Keratinocyte (primary cell): ENCODE measurements around the gene GLRX5. TPM values are rescaled to one million over a fixed set of nuclear protein-coding genes. Genes with fewer than 3 reads are reported as not detected.

Experiments
- DNase-seq: peaks from one replicate; pipeline ENCODE4 v3.0.0-alpha.2; 2011; ENCODE audit warnings: low read depth, missing footprints, low spot score
- FAIRE-seq: peaks from 2 replicates; lab custom pipeline; 2011; peaks lifted over from hg19 to GRCh38; lab: Jason Lieb, UNC
- H2AFZ ChIP-seq: 2 replicates; pipeline ENCODE4 v1.6.0; 2012; ENCODE audit warnings: low read length, control low read depth, inconsistent platforms; ENCODE audit not compliant: control insufficient read depth
- H3K27ac ChIP-seq: 2 replicates; pipeline ENCODE4 v1.5.1; 2011; ENCODE audit warnings: low read length; ENCODE audit not compliant: control insufficient read depth, insufficient read depth
- H3K27me3 ChIP-seq: 3 replicates; pipeline ENCODE4 v1.6.0; 2011; ENCODE audit warnings: low read length; ENCODE audit not compliant: control insufficient read depth, insufficient read depth; ENCODE audit errors: extremely low read depth
- H3K36me3 ChIP-seq, 2 experiments: 2 replicates in 1 of 2; 3 replicates in 1 of 2; pipeline ENCODE4 v1.5.1; 2011; ENCODE audit warnings: low read length in 2 of 2, mild to moderate bottlenecking in 1 of 2; ENCODE audit not compliant: control insufficient read depth in 2 of 2, insufficient read depth in 2 of 2; ENCODE audit errors: extremely low read depth in 1 of 2
- H3K4me1 ChIP-seq: 3 replicates; pipeline ENCODE4 v1.5.1; 2011; ENCODE audit warnings: low read length; ENCODE audit not compliant: control insufficient read depth, insufficient read depth; ENCODE audit errors: extremely low read depth
- H3K4me2 ChIP-seq: 3 replicates; pipeline ENCODE4 v1.6.0; 2011; ENCODE audit warnings: low read depth, low read length; ENCODE audit not compliant: control insufficient read depth, insufficient read depth; ENCODE audit errors: extremely low read depth
- H3K4me3 ChIP-seq, 3 experiments: fragments of 200-600 bp in 1 of 3; sonication (generic) in 1 of 3; 2 replicates in 2 of 3; 3 replicates in 1 of 3; pipeline ENCODE4 v1.5.1; 2011 to 2016; ENCODE audit warnings: low read length in 3 of 3, mild to moderate bottlenecking in 3 of 3, control low read depth in 2 of 3, inconsistent platforms in 1 of 3, low read depth in 1 of 3, mixed read lengths in 1 of 3, mixed run types in 1 of 3, moderate library complexity in 1 of 3; ENCODE audit not compliant: control insufficient read depth in 2 of 3, insufficient read depth in 2 of 3; ENCODE audit errors: extremely low read depth in 1 of 3
- H3K79me2 ChIP-seq: 2 replicates; pipeline ENCODE4 v1.6.0; 2012; ENCODE audit warnings: low read length; ENCODE audit not compliant: control insufficient read depth, insufficient read depth
- H3K9ac ChIP-seq: 3 replicates; pipeline ENCODE4 v1.6.0; 2011; ENCODE audit warnings: low read length; ENCODE audit not compliant: control insufficient read depth, insufficient read depth; ENCODE audit errors: extremely low read depth
- H3K9me1 ChIP-seq: 3 replicates; pipeline ENCODE4 v1.6.0; 2011; ENCODE audit warnings: low read length; ENCODE audit not compliant: control insufficient read depth, insufficient read depth; ENCODE audit errors: extremely low read depth
- H3K9me3 ChIP-seq: 2 replicates; pipeline ENCODE4 v1.5.1; 2012; ENCODE audit warnings: low read depth, low read length; ENCODE audit not compliant: control insufficient read depth
- H4K20me1 ChIP-seq: 3 replicates; pipeline ENCODE4 v1.6.0; 2011; ENCODE audit warnings: low read length; ENCODE audit not compliant: control insufficient read depth, insufficient read depth; ENCODE audit errors: extremely low read depth
- EZH2 ChIP-seq: IDR thresholded peaks from one replicate; pipeline ENCODE4 v1.6.1; 2012; ENCODE audit warnings: inconsistent platforms, mild to moderate bottlenecking, low read length, moderate library complexity
- dilution Hi-C: fragments of 300-500 bp; cut with MboI; formaldehyde crosslinking; loops from one replicate; pipeline ENCODE4 v1.7.0; 2020; ENCODE audit warnings: low sequenced_read_pairs; ENCODE audit not compliant: extremely low pct_ligation_motif_present
- polyA plus RNA-seq, 5 experiments: library from polyadenylated mRNA; depleted of rRNA in 3 of 5; stranded (reverse) in 3 of 5; stranded (forward) in 1 of 5; unstranded in 1 of 5; fragments of >200 nt; gene quantifications; 1 replicate in 1 of 5; 2 replicates in 3 of 5; 3 replicates in 1 of 5; pipeline versions ENCODE4 v1.2.1 to v1.2.3, GENCODE V29; 2011 to 2012; ENCODE audit warnings: missing spikeins in 2 of 5, low read depth in 1 of 5, low replicate concordance in 1 of 5
- TF ChIP-seq, protein P1 (sequence below), 3 experiments: IDR thresholded peaks in 1 of 3; conservative IDR thresholded peaks in 1 of 3; optimal IDR thresholded peaks in 1 of 3; 2 replicates in 2 of 3; 3 replicates in 1 of 3; pipeline versions ENCODE3 to v1.5.1; 2011; ENCODE audit warnings: low read length in 3 of 3, mild to moderate bottlenecking in 3 of 3, moderate library complexity in 2 of 3, control low read depth in 1 of 3, inconsistent platforms in 1 of 3; ENCODE audit not compliant: insufficient read depth in 2 of 3; ENCODE audit errors: extremely low read depth in 1 of 3

Gene GLRX5
- polyA plus RNA-seq, 1 donor (not counting 4 experiments of a cell fraction or from before 2014, with no cell fraction given) = 60.9 TPM

GRCh38 chr14:95541346-95541745 lies 6.5 kb downstream of the GLRX5 start:
- H3K9me1 ChIP-seq = no peaks in the 10 kb centered on the region
- dilution Hi-C loops = no loop called here
- no peak overlapping the region for H3K4me2 ChIP-seq
- H3K79me2 ChIP-seq = peaks cover 62% of the 10 kb centered on the region
- DNase-seq = no peak
- TF ChIP-seq, protein P1, sequence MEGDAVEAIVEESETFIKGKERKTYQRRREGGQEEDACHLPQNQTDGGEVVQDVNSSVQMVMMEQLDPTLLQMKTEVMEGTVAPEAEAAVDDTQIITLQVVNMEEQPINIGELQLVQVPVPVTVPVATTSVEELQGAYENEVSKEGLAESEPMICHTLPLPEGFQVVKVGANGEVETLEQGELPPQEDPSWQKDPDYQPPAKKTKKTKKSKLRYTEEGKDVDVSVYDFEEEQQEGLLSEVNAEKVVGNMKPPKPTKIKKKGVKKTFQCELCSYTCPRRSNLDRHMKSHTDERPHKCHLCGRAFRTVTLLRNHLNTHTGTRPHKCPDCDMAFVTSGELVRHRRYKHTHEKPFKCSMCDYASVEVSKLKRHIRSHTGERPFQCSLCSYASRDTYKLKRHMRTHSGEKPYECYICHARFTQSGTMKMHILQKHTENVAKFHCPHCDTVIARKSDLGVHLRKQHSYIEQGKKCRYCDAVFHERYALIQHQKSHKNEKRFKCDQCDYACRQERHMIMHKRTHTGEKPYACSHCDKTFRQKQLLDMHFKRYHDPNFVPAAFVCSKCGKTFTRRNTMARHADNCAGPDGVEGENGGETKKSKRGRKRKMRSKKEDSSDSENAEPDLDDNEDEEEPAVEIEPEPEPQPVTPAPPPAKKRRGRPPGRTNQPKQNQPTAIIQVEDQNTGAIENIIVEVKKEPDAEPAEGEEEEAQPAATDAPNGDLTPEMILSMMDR (optimal IDR thresholded peaks at IDR 0.05 in 1 of 3, IDR thresholded peaks at IDR 0.05 in 1 of 3, conservative IDR thresholded peaks at IDR 0.05 in 1 of 3; ENCODE audit: extremely low read depth in 1 of 3, insufficient read depth in 2 of 3, low read length in 3 of 3) = no peak
- no peak for TF ChIP-seq EZH2
- H4K20me1 ChIP-seq = no peaks in the 10 kb centered on the region
- H3K27ac ChIP-seq = no peak overlapping the region
- H3K4me3 ChIP-seq = no peak overlapping the region
- peaks cover 4% of the 10 kb centered on the region for H3K9me3 ChIP-seq
- FAIRE-seq = no peak
- H3K27me3 ChIP-seq = no peaks in the 10 kb centered on the region
- H3K4me1 ChIP-seq = peaks cover 11% of the 10 kb centered on the region
- no peak overlapping the region for H2AFZ ChIP-seq
- no peaks in the 10 kb centered on the region for H3K36me3 ChIP-seq
- no peak overlapping the region for H3K9ac ChIP-seq

DNA sequence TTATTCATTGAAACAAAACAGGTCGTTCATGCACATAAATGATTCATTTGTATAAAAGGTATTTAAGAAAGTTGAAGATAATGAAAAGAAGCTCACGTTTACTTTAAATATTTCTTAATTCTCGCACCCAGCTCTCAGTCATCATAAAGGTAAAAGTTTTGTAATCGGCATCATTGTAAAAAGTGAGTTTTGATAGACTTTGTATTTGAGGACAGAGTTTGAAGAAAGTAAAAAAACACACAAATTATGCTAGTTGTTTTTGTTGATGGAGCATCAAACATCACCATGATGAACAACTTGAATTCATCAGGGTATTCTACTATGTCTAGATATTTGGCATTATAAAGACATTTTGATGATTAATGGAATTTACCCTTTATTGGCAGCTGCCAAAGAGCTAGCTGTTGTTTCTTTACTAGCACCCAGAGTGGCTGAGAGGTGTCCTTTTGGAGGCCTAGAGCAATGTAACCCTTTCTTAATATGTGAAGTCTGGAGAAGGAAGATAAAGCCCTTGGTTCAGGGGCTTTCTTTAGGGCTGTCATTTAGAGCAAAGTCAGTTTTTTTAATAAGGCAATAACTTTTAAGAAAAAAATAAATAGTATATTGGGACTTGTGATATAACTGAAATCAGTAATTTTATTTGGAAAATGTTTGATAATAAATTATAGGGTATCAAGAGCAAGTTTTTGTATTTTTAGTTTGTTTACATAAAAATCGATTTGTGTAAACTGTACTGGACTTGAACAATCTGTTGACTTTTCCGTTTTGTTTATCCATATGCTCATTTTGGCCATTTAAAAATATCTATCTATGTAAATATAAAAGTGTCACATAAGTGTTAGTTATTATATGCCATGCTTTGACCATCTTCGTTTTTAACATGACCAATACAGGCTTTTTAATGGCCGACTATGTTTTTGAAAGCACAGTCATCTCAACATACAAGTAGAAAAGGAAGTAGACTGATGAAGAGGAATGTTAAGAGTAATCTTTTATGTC lies 7.4 kb downstream of the GLRX5 start:
- Histone ChIP-seq H3K27ac (no peak overlapping the region), H4K20me1 (no peaks in the 10 kb centered on the region), H3K27me3 (no peaks in the 10 kb centered on the region), H3K4me1 (peaks cover 13% of the 10 kb centered on the region), H3K9ac (no peak overlapping the region), H3K4me3 (no peak overlapping the region), H3K9me1 (peaks cover under 1% of the 10 kb centered on the region), H3K4me2 (no peak overlapping the region), H3K36me3 (no peaks in the 10 kb centered on the region), H3K9me3 (peaks cover 4% of the 10 kb centered on the region), H2AFZ (no peak overlapping the region), H3K79me2 (peaks cover 53% of the 10 kb centered on the region)
- no peak for TF ChIP-seq EZH2
- TF ChIP-seq, protein P1 (optimal IDR thresholded peaks at IDR 0.05 in 1 of 3, IDR thresholded peaks at IDR 0.05 in 1 of 3, conservative IDR thresholded peaks at IDR 0.05 in 1 of 3; ENCODE audit: extremely low read depth in 1 of 3, insufficient read depth in 2 of 3, low read length in 3 of 3) = no peak
- DNase-seq (no peak), FAIRE-seq (no peak)
- dilution Hi-C loops = no loop called here
